Measurements from ENCODE around the gene PHIP. TPM values are rescaled to one million over a fixed set of nuclear protein-coding genes. Genes with fewer than 3 reads are reported as not detected.

PHIP gene
- total and polyA plus RNA-seq, 10 of the 15 experiments (the other 5 are each of a cell fraction or from before 2014, with no cell fraction given) = 8.5 to 34.6 (median 17.9) TPM

GRCh38 chr6:78910591-78911171 is 167.4 kb downstream of the PHIP start:
- ATAC-seq (peak; percentile 75), FAIRE-seq (no peak), DNase-seq (ENCODE audit: low read depth, low spot score) (no peak)
- H3K27ac ChIP-seq (ENCODE audit: control insufficient read depth, insufficient read depth) = no peak overlapping the region
- no peaks in the 10 kb centered on the region for H3K27me3 ChIP-seq (replicated peaks in 1 of 2; ENCODE audit: control insufficient read depth in 2 of 2, insufficient read depth in 2 of 2, low read length in 1 of 2)
- H3K4me1 ChIP-seq (ENCODE audit: control insufficient read depth, insufficient read depth, low read length) = no peaks in the 10 kb centered on the region
- TF ChIP-seq HDAC6 (IDR thresholded peaks at IDR 0.05; ENCODE audit: unreplicated experiment) (peak; percentile 48), ATF2 (IDR thresholded peaks at IDR 0.05; ENCODE audit: low read length) (no peak)
- H3K79me2 ChIP-seq (ENCODE audit: control insufficient read depth, insufficient read depth, low read length) = no peaks in the 10 kb centered on the region
- no peaks in the 10 kb centered on the region for H4K20me1 ChIP-seq (ENCODE audit: control insufficient read depth, insufficient read depth)
- no peaks in the 10 kb centered on the region; the same call in 2 of the 3 replicates for H3K9me3 ChIP-seq (replicated peaks; ENCODE audit: control insufficient read depth, insufficient read depth, low read length)
- 34% methylated on average over 47 of the region's 49 CpGs for WGBS (ENCODE audit: insufficient coverage, insufficient replicate concordance, low lambda C conversion rate, missing lambda C conversion rate)
- H3K36me3 ChIP-seq (ENCODE audit: control insufficient read depth in 2 of 2, insufficient read depth in 2 of 2, low read length in 1 of 2) = no peaks in the 10 kb centered on the region
- H3K4me2 ChIP-seq (ENCODE audit: control insufficient read depth, insufficient read depth) = peak overlapping the region; percentile 72
- RAD21 ChIA-PET (ENCODE audit: unreplicated experiment) = no interaction called here
- H2AFZ ChIP-seq (ENCODE audit: control insufficient read depth, low read depth, low read length) = 0 out of 2 replicates have a peak overlapping the region, but pooled peaks have one; percentile 40
- POLR2A ChIA-PET = no interaction called here
- BruUV-seq (replicated peaks) = no TSS peak
- intact Hi-C loops (cut with micrococcal nuclease; ENCODE audit: unreplicated experiment) = no loop called here
- H3K9ac ChIP-seq (ENCODE audit: control insufficient read depth, insufficient read depth, low read length) = no peak overlapping the region
- SMC1A ChIA-PET (ENCODE audit: uncharacterized antibody, unreplicated experiment) = interaction anchor here (1.2 to 1.5 kb wide), 2 partner anchors 14 to 27 kb away, joined by 3 to 5 read pairs; no protein-coding TSS in a partner anchor
- no peak overlapping the region for H3K4me3 ChIP-seq
- in situ Hi-C loops (cut with MboI) = no loop called here
- CTCF ChIA-PET = no interaction called here

- H4K20me1 ChIP-seq (ENCODE audit: control insufficient read depth, insufficient read depth) = no peaks in the 10 kb centered on the region
- ChIA-PET RAD21 (ENCODE audit: unreplicated experiment) (no interaction called here), SMC1A (ENCODE audit: uncharacterized antibody, unreplicated experiment) (no interaction called here), POLR2A (no interaction called here), CTCF (no interaction called here)
- H3K36me3 ChIP-seq (ENCODE audit: control insufficient read depth in 2 of 2, insufficient read depth in 2 of 2, low read length in 1 of 2) = no peaks in the 10 kb centered on the region
- H3K4me3 ChIP-seq = no peak overlapping the region
- H3K9me3 ChIP-seq (replicated peaks; ENCODE audit: control insufficient read depth, insufficient read depth, low read length) = no peaks in the 10 kb centered on the region; the same call in 2 of the 3 replicates
- intact Hi-C loops (cut with micrococcal nuclease; ENCODE audit: unreplicated experiment) (no loop called here), in situ Hi-C loops (cut with MboI) (no loop called here)
- DNase-seq (ENCODE audit: low read depth, low spot score) (no peak), ATAC-seq (no peak), FAIRE-seq (no peak)
- H3K27ac ChIP-seq (ENCODE audit: control insufficient read depth, insufficient read depth) = no peak overlapping the region
- no peaks in the 10 kb centered on the region for H3K4me1 ChIP-seq (ENCODE audit: control insufficient read depth, insufficient read depth, low read length)
- H3K79me2 ChIP-seq (ENCODE audit: control insufficient read depth, insufficient read depth, low read length) = no peaks in the 10 kb centered on the region
- H2AFZ ChIP-seq (ENCODE audit: control insufficient read depth, low read depth, low read length) = no peak overlapping the region
- TF ChIP-seq SIX5 (IDR thresholded peaks at IDR 0.05; ENCODE audit: low read depth, low read length, severe bottlenecking) = no peak
- TF ChIP-seq IKZF2 (IDR thresholded peaks at IDR 0.05) = no peak
- no peak for TF ChIP-seq YY1 (IDR thresholded peaks at IDR 0.05; ENCODE audit: low read depth, low read length)
- TF ChIP-seq POLR2A (IDR thresholded peaks at IDR 0.05; ENCODE audit: low read depth, low read length) = no peak
- no peak for TF ChIP-seq NR2C1 (IDR thresholded peaks at IDR 0.05)
- no peak for TF ChIP-seq E2F4 (IDR thresholded peaks at IDR 0.05; ENCODE audit: low read depth, low read length)
- TF ChIP-seq HCFC1 (IDR thresholded peaks at IDR 0.05; ENCODE audit: low read length) = no peak
- no peak for TF ChIP-seq PRDM15 (CRISPR knock-in tag; IDR thresholded peaks at IDR 0.05)
- TF ChIP-seq ASH2L (IDR thresholded peaks at IDR 0.05; ENCODE audit: borderline replicate concordance, low read depth) = no peak
- H3K4me2 ChIP-seq (ENCODE audit: control insufficient read depth, insufficient read depth) = peak overlapping the region; percentile 72; the same call in 1 of the 2 replicates
- no peaks in the 10 kb centered on the region for H3K27me3 ChIP-seq (replicated peaks in 1 of 2; ENCODE audit: control insufficient read depth in 2 of 2, insufficient read depth in 2 of 2, low read length in 1 of 2)
- BruUV-seq (replicated peaks) = no TSS peak
- 99% methylated on average over 6 of the region's 10 CpGs for WGBS (ENCODE audit: insufficient coverage, insufficient replicate concordance, low lambda C conversion rate, missing lambda C conversion rate)
- no peak overlapping the region for H3K9ac ChIP-seq (ENCODE audit: control insufficient read depth, insufficient read depth, low read length)
Observed at GRCh38 chr6:78910010-78910409, 168.0 kb downstream of the PHIP start.

All from GM12878 (cell line).